ENCODE measurements around the gene RFX7.

Gene RFX7

DNA sequence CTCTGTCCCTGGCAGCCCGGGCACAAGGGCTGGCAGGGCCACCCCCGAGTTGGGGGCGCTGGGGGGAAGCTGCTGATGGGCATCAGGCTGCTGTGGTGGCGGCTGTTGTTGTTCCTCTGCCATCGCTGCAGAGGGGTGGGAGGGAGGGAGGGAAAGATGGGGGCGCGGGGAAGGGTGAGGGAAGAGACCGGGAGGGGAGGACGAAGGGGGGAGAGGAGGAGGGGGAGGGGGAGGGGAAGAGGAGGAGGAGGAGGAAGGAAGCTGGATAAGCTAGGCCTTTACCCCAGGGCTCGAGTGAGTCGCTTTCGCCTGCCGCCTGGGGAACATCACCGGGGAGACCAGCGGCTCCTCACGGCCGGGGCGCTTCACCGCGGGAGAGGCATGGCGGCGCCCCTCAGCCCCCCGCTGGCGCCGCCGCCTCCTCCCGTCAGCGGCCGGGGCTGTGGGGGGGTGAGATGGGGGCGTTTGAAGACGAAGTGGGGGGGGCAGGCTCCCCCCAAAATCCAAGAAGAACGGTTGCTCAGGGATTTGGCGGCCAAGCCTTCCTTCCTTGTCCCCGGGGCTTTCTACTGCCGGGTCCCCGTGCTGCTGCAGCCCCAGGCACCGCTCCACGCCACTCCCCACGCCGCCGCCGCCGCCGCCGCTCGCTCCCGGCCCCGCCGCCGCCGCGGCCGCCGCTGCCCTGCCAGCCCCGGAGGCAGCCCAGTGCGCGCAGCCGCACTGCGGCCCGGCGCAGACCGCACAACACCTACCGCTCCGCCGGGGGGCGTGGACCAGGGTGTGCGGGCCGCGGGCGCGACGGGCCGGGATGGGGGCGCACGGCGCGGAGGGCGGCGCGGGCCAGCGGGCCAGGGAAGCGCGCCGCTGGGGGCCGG lies at the start of gene RFX7:
Gene RFX7 (minus strand): TSS at position 717 of the 875 bp plus-strand sequence. CDS start 594 bp downstream, at position 123.
- Histone ChIP-seq H3K27me3 (ENCODE audit: insufficient read depth, low read depth, severe bottlenecking) (no peaks in the 10 kb centered on the region), H3K4me3 (ENCODE audit: low read depth, low read length) (peak within 1 kb of the TSS; percentile 65), H3K27ac (peak within 1 kb of the TSS; percentile 86), H3K9me3 (ENCODE audit: severe bottlenecking) (no peaks in the 10 kb centered on the region), H3K36me3 (no peaks in the 10 kb centered on the region; the same call in 1 of the 2 replicates)
- DNase-seq, result peak; percentile 83
- TF ChIP-seq, protein P1, sequence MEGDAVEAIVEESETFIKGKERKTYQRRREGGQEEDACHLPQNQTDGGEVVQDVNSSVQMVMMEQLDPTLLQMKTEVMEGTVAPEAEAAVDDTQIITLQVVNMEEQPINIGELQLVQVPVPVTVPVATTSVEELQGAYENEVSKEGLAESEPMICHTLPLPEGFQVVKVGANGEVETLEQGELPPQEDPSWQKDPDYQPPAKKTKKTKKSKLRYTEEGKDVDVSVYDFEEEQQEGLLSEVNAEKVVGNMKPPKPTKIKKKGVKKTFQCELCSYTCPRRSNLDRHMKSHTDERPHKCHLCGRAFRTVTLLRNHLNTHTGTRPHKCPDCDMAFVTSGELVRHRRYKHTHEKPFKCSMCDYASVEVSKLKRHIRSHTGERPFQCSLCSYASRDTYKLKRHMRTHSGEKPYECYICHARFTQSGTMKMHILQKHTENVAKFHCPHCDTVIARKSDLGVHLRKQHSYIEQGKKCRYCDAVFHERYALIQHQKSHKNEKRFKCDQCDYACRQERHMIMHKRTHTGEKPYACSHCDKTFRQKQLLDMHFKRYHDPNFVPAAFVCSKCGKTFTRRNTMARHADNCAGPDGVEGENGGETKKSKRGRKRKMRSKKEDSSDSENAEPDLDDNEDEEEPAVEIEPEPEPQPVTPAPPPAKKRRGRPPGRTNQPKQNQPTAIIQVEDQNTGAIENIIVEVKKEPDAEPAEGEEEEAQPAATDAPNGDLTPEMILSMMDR (IDR thresholded peaks at IDR 0.05; ENCODE audit: low read depth, low read length), result no peak

DNA sequence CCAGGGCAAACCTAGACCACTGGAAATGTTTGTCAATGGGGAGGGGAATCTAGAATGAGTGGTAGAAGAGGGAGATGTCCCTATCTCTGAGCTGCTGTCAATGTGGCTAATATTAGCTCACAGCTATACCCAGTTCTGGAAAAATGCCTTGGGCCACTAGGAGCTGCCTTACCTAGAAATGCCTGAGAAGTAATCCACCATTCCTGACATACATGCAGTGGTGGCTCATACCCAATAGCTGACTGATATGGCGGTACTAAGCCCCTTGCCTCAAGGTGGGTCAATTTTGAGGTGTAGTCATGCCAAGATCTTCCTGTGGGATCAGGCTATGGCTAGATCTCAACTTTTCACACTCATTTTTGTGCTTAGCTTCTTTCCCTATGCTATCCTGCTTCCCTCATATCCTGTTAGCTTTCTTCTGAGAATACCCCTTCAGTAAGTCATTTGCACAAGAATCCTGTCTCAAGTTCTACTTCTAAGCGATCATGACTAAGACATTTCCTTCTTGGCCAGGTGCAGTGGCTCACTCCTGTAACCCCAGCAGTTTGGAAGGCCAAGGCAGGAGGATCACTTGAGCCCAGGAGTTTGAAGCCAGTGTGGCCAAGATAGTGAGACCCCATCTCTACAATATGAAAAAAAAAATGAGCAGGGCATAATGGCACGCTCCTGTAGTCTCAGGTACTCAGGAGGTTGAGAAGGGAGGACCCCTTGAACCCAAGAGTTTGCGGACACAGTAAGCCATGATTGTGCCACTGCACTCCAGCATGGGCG lies 49.1 kb upstream of the RFX7 start:
- TF ChIP-seq, protein P1 (IDR thresholded peaks at IDR 0.05; ENCODE audit: low read depth, low read length), result no peak
- H3K27ac ChIP-seq, result no peak overlapping the region
- no peaks in the 10 kb centered on the region for H3K27me3 ChIP-seq (ENCODE audit: insufficient read depth, low read depth, severe bottlenecking)
- no peak for DNase-seq
- H3K9me3 ChIP-seq (ENCODE audit: severe bottlenecking), result no peaks in the 10 kb centered on the region
- H3K36me3 ChIP-seq, result no peaks in the 10 kb centered on the region
- H3K4me3 ChIP-seq (ENCODE audit: low read depth, low read length), result no peak overlapping the region

DNA sequence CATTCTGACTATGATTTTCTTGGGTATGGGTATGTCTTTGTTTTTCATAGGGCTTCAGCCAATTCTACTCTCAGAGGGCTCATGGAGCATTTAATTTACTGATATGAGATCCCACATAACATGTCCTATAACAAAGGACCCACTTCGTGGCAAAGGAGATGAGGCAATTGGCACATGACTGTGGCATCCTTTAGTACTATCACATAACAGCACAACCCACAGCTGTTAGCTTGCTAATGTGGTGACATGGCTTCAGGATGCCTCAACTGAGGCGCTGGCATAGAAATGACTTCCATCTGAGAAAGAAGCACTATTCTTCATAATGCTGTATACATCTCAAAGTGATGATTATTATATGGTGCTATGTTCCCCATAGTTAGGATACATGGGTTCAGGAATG lies 48.1 kb upstream of the RFX7 start:
- H3K27me3 ChIP-seq (ENCODE audit: insufficient read depth, low read depth, severe bottlenecking), result no peaks in the 10 kb centered on the region
- DNase-seq, result no peak
- H3K9me3 ChIP-seq (ENCODE audit: severe bottlenecking), result no peaks in the 10 kb centered on the region
- H3K27ac ChIP-seq, result no peak overlapping the region
- TF ChIP-seq, protein P1 (IDR thresholded peaks at IDR 0.05; ENCODE audit: low read depth, low read length), result no peak
- H3K4me3 ChIP-seq (ENCODE audit: low read depth, low read length), result no peak overlapping the region
- H3K36me3 ChIP-seq, result no peaks in the 10 kb centered on the region

DNA sequence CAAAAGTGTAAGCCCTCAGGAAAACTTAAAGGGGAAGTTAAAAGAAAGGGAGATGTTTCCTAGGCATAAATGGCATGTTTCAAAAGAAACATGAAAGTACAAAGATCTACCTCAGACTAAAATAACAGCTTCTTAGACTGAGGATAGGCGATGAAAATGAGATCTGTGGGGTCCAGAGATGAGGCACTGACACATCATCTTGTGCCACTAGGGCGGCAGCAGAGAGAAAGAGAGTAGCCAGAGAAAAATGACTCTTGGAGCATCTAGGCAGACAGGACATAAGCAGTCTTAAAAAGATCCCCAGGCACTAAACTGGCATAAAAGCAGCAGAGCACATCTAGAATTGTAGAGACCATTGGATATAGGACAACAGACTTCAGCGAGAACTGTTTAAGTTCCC lies 42.5 kb upstream of the RFX7 start:
- Histone ChIP-seq H3K27me3 (ENCODE audit: insufficient read depth, low read depth, severe bottlenecking) (no peaks in the 10 kb centered on the region), H3K9me3 (ENCODE audit: severe bottlenecking) (no peaks in the 10 kb centered on the region), H3K4me3 (ENCODE audit: low read depth, low read length) (no peak overlapping the region), H3K36me3 (no peaks in the 10 kb centered on the region), H3K27ac (no peak overlapping the region)
- no peak for DNase-seq
- TF ChIP-seq, protein P1 (IDR thresholded peaks at IDR 0.05; ENCODE audit: low read depth, low read length), result 0 out of 2 replicates have a peak, but pooled peaks have one; percentile 14

DNA sequence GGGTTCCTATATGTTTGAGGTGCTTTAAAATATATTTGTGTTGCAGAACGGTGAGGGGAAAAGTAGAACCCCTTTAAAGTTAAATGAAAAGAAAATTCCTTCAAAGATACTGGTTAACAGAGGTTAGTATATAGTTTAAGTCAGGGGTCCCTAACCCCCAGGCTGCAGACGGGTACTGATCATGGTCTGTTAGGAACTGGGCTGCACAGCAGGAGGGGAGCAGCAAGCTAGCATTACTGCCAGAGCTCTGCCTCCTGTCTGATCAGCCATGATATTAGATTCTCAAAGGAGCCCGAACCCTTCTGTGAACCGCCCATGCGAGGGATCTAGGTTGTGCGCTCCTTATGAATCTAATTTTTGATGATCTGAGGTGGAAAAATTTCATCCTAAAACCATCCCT lies 37.5 kb upstream of the RFX7 start:
- no peak overlapping the region for H3K27ac ChIP-seq
- no peaks in the 10 kb centered on the region for H3K36me3 ChIP-seq
- H3K9me3 ChIP-seq (ENCODE audit: severe bottlenecking), result no peaks in the 10 kb centered on the region
- no peak for DNase-seq
- TF ChIP-seq, protein P1 (IDR thresholded peaks at IDR 0.05; ENCODE audit: low read depth, low read length), result no peak
- H3K4me3 ChIP-seq (ENCODE audit: low read depth, low read length), result no peak overlapping the region
- H3K27me3 ChIP-seq (ENCODE audit: insufficient read depth, low read depth, severe bottlenecking), result no peaks in the 10 kb centered on the region

Measured in WERI-Rb-1 (cell line).